MM.1S (cell line): Measurements from ENCODE around the gene CPAMD8.
"Not testable (repeated sequence)": the region's sequence is repeated elsewhere in the genome, so short reads cannot be mapped to it uniquely, and the experiment has no call there.

Experiments used
- DNase-seq: peaks from one replicate; pipeline ENCODE4 v3.0.0-alpha.2; 2015
- H2AFZ ChIP-seq: fragments of 300-600 bp; sonication (generic); 2 replicates; pipeline ENCODE4 v1.6.0; 2016; ENCODE audit warnings: antibody characterized with exemption, low read length
- H3F3A ChIP-seq: fragments of 300-600 bp; sonication (generic); 2 replicates; pipeline ENCODE4 v1.6.1; 2016; ENCODE audit warnings: mild to moderate bottlenecking, antibody characterized with exemption, low read length, moderate library complexity, mixed read lengths; ENCODE audit not compliant: insufficient read depth
- H3K27ac ChIP-seq: fragments of 300-600 bp; sonication (generic); 2 replicates; pipeline ENCODE4 v1.5.1; 2016; ENCODE audit warnings: mild to moderate bottlenecking, low read length
- H3K27me3 ChIP-seq: fragments of 300-600 bp; sonication (generic); replicated peaks from 2 replicates; pipeline ENCODE4 v1.6.0; 2016; ENCODE audit warnings: low read length; ENCODE audit not compliant: insufficient read depth
- H3K36me3 ChIP-seq: fragments of 300-600 bp; sonication (generic); replicated peaks from 2 replicates; pipeline ENCODE4 v1.6.1; 2016; ENCODE audit warnings: mild to moderate bottlenecking, low read length, mixed read lengths; ENCODE audit not compliant: insufficient read depth
- H3K4me1 ChIP-seq: fragments of 300-600 bp; sonication (generic); 2 replicates; pipeline ENCODE4 v1.6.1; 2016; ENCODE audit warnings: low read length, mixed read lengths
- H3K4me2 ChIP-seq: fragments of 300-600 bp; sonication (generic); 2 replicates; pipeline ENCODE4 v1.6.0; 2016; ENCODE audit warnings: low read depth, low read length
- H3K4me3 ChIP-seq: fragments of 300-600 bp; sonication (generic); 2 replicates; pipeline ENCODE4 v1.5.1; 2016; ENCODE audit warnings: low read length, mixed read lengths
- H3K79me2 ChIP-seq: fragments of 300-600 bp; sonication (generic); 2 replicates; pipeline ENCODE4 v1.6.1; 2016; ENCODE audit warnings: mixed run types, low read length, mixed read lengths
- H3K9ac ChIP-seq: fragments of 300-600 bp; sonication (generic); 2 replicates; pipeline ENCODE4 v1.6.1; 2016; ENCODE audit warnings: low read length, mixed read lengths
- H3K9me2 ChIP-seq: fragments of 300-600 bp; sonication (generic); replicated peaks from 2 replicates; pipeline ENCODE4 v1.6.1; 2016; ENCODE audit warnings: mild to moderate bottlenecking, low read length, mixed read lengths; ENCODE audit not compliant: insufficient read depth
- H3K9me3 ChIP-seq: fragments of 300-600 bp; sonication (generic); replicated peaks from 2 replicates; pipeline ENCODE4 v1.6.1; 2016; ENCODE audit warnings: mild to moderate bottlenecking, low read length, mixed read lengths; ENCODE audit not compliant: insufficient read depth
- H4K20me1 ChIP-seq: fragments of 300-600 bp; sonication (generic); 2 replicates; pipeline ENCODE4 v1.6.1; 2016; ENCODE audit warnings: mild to moderate bottlenecking, low read length, moderate library complexity, mixed read lengths; ENCODE audit not compliant: insufficient read depth
- CTCF ChIP-seq: fragments of 300-600 bp; sonication (generic); IDR thresholded peaks from 2 replicates; pipeline ENCODE4 v1.5.1; 2016; ENCODE audit warnings: antibody characterized with exemption, low read length, mixed read lengths
- EZH2 ChIP-seq: fragments of 300-600 bp; sonication (generic); optimal IDR thresholded peaks from 2 replicates; pipeline ENCODE3; 2017; ENCODE audit warnings: low read depth, mild to moderate bottlenecking, antibody characterized with exemption, low read length, mixed read lengths
- EZH2phosphoT487 ChIP-seq: fragments of 300-600 bp; sonication (generic); IDR thresholded peaks from 2 replicates; pipeline ENCODE4 v1.6.1; 2018; ENCODE audit warnings: antibody characterized with exemption, low read length

The CPAMD8 gene

GRCh38 chr19:16969135-16969534, 57.5 kb downstream of the CPAMD8 start:
- no peaks in the 10 kb centered on the region for H3K79me2 ChIP-seq
- no peak overlapping the region for H2AFZ ChIP-seq
- H3K4me1 ChIP-seq = no peaks in the 10 kb centered on the region
- no peaks in the 10 kb centered on the region for H3F3A ChIP-seq
- no peak overlapping the region for H3K9ac ChIP-seq
- no peaks in the 10 kb centered on the region for H4K20me1 ChIP-seq
- H3K9me3 ChIP-seq = no peaks in the 10 kb centered on the region
- TF ChIP-seq CTCF (peak; percentile 28), EZH2phosphoT487 (no peak), EZH2 (no peak)
- H3K4me2 ChIP-seq = no peak overlapping the region
- no peaks in the 10 kb centered on the region for H3K9me2 ChIP-seq
- no peak overlapping the region for H3K4me3 ChIP-seq
- no peak for DNase-seq
- peaks cover 32% of the 10 kb centered on the region for H3K27me3 ChIP-seq
- no peak overlapping the region for H3K27ac ChIP-seq
- no peaks in the 10 kb centered on the region for H3K36me3 ChIP-seq

GRCh38 chr19:16960996-16961822, 65.4 kb downstream of the CPAMD8 start:
- not testable (repeated sequence) for H3K9me2 ChIP-seq, H3K4me2 ChIP-seq, H3K36me3 ChIP-seq, H3F3A ChIP-seq, DNase-seq, H3K79me2 ChIP-seq, H3K27ac ChIP-seq, H4K20me1 ChIP-seq, H3K4me3 ChIP-seq, H2AFZ ChIP-seq, H3K9ac ChIP-seq, H3K9me3 ChIP-seq, H3K4me1 ChIP-seq
- H3K27me3 ChIP-seq = peaks cover 45% of the 10 kb centered on the region

- not testable (repeated sequence) for H2AFZ ChIP-seq, H3K9ac ChIP-seq, H3K4me2 ChIP-seq, H3K27ac ChIP-seq, H3K79me2 ChIP-seq, H3K4me3 ChIP-seq, DNase-seq, H3K36me3 ChIP-seq, H3K9me2 ChIP-seq, H4K20me1 ChIP-seq, H3K4me1 ChIP-seq, H3F3A ChIP-seq, H3K9me3 ChIP-seq
- H3K27me3 ChIP-seq = peaks cover 67% of the 10 kb centered on the region
These were observed 68.3 kb downstream of the CPAMD8 start for GRCh38 chr19:16958277-16958676.

- no peak overlapping the region for H3K9ac ChIP-seq
- peaks cover 71% of the 10 kb centered on the region for H3K27me3 ChIP-seq
- H3K36me3 ChIP-seq = no peaks in the 10 kb centered on the region
- DNase-seq = no peak
- H3K79me2 ChIP-seq = no peaks in the 10 kb centered on the region
- no peak overlapping the region for H2AFZ ChIP-seq
- H4K20me1 ChIP-seq = no peaks in the 10 kb centered on the region
- no peaks in the 10 kb centered on the region for H3K9me3 ChIP-seq
- H3K27ac ChIP-seq = no peak overlapping the region
- no peak overlapping the region for H3K4me3 ChIP-seq
- TF ChIP-seq EZH2 (no peak), EZH2phosphoT487 (no peak), CTCF (no peak)
- H3K4me2 ChIP-seq = no peak overlapping the region
- H3K9me2 ChIP-seq = no peaks in the 10 kb centered on the region
- H3K4me1 ChIP-seq = no peaks in the 10 kb centered on the region
- no peaks in the 10 kb centered on the region for H3F3A ChIP-seq
These were observed 68.8 kb downstream of the CPAMD8 start for GRCh38 chr19:16957855-16958254.
